ENCODE data around the gene PDP2. TPM values are rescaled to one million over a fixed set of nuclear protein-coding genes. Genes with fewer than 3 reads are reported as not detected.

The PDP2 gene
- total RNA-seq, 4 donors from 2014 or later, result 4.9 to 36.2 (median 11.5) TPM

GRCh38 chr16:66888647-66889615, 8.6 kb downstream of the PDP2 start:
- WGBS, 2 donors (ENCODE audit: low coverage in 1 of 2), result 93 to 100% methylated on average over 2 to 6 of the region's 6 CpGs
- Histone ChIP-seq H3K4me1 (no peaks in the 10 kb centered on the region), H3K36me3 (peaks cover 0 to 5% (median 2%) of the 10 kb centered on the region in 4 donors), H3K4me3 (no peak overlapping the region), H3K9me3 (no peaks in the 10 kb centered on the region), H3K27ac (no peak overlapping the region), H3K27me3 (no peaks in the 10 kb centered on the region)
- no peak for TF ChIP-seq EP300 (IDR thresholded peaks at IDR 0.05; ENCODE audit: low read depth)
- in situ Hi-C loops (cut with MboI; ENCODE audit: low pct_ligation_motif_present in 1 of 4, low pct_unique_long_range_greater_than_20kb in 1 of 4, low sequenced_read_pairs in 3 of 4) (no loop called here), intact Hi-C loops (cut with DNase I; ENCODE audit: low total_unique reads) (no loop called here)
- no peak for DNase-seq

GRCh38 chr16:66889622-66890021, 9.3 kb downstream of the PDP2 start:
- H3K9me3 ChIP-seq, result no peaks in the 10 kb centered on the region
- no peaks in the 10 kb centered on the region for H3K4me1 ChIP-seq
- H3K4me3 ChIP-seq, result no peak overlapping the region
- TF ChIP-seq POLR2AphosphoS5 (IDR thresholded peaks at IDR 0.05), result no peak
- no peak for TF ChIP-seq EP300 (IDR thresholded peaks at IDR 0.05; ENCODE audit: low read depth)
- TF ChIP-seq CTCF (IDR thresholded peaks at IDR 0.05), result no peak
- no peak for TF ChIP-seq POLR2A (IDR thresholded peaks at IDR 0.05)
- in situ Hi-C loops (cut with MboI; ENCODE audit: low pct_ligation_motif_present in 1 of 4, low pct_unique_long_range_greater_than_20kb in 1 of 4, low sequenced_read_pairs in 3 of 4), result no loop called here
- DNase-seq, result no peak
- WGBS, 2 donors (ENCODE audit: low coverage in 1 of 2), result 78 to 82% methylated on average over 3 to 4 of the region's 4 CpGs
- intact Hi-C loops (cut with DNase I; ENCODE audit: low total_unique reads), result no loop called here
- H3K27ac ChIP-seq, result no peak overlapping the region
- H3K27me3 ChIP-seq, result no peaks in the 10 kb centered on the region
- H3K36me3 ChIP-seq, result peaks cover 0 to 5% (median 2%) of the 10 kb centered on the region in 4 donors

- intact Hi-C loops (cut with DNase I; ENCODE audit: low total_unique reads) (no loop called here), in situ Hi-C loops (cut with MboI; ENCODE audit: low pct_ligation_motif_present in 1 of 4, low pct_unique_long_range_greater_than_20kb in 1 of 4, low sequenced_read_pairs in 3 of 4) (no loop called here)
- H3K4me1 ChIP-seq, result peaks cover 0 to 6% (median 6%) of the 10 kb centered on the region in 4 donors
Observed at GRCh38 chr16:66890799-66891198, 10.5 kb downstream of the PDP2 start.

GRCh38 chr16:66891360-66891759, 11.0 kb downstream of the PDP2 start:
- Histone ChIP-seq H3K27ac (no peak overlapping the region), H3K36me3 (peaks cover 0 to 4% (median 0%) of the 10 kb centered on the region in 4 donors), H3K4me1 (peaks cover 0 to 12% (median 10%) of the 10 kb centered on the region in 4 donors), H3K27me3 (no peaks in the 10 kb centered on the region), H3K4me3 (no peak overlapping the region), H3K9me3 (no peaks in the 10 kb centered on the region)
- no peak for TF ChIP-seq POLR2AphosphoS5 (IDR thresholded peaks at IDR 0.05)
- no peak for TF ChIP-seq CTCF (IDR thresholded peaks at IDR 0.05)
- TF ChIP-seq EP300 (IDR thresholded peaks at IDR 0.05; ENCODE audit: low read depth), result no peak
- no peak for TF ChIP-seq POLR2A (IDR thresholded peaks at IDR 0.05)
- in situ Hi-C loops (cut with MboI; ENCODE audit: low pct_ligation_motif_present in 1 of 4, low pct_unique_long_range_greater_than_20kb in 1 of 4, low sequenced_read_pairs in 3 of 4) (no loop called here), intact Hi-C loops (cut with DNase I; ENCODE audit: low total_unique reads) (no loop called here)
- no peak for DNase-seq
- WGBS, 2 donors (ENCODE audit: low coverage in 1 of 2), result 90% methylated on average over 4 of the region's 4 CpGs; no CpG with 5 or more reads in 1 of the 2 donors

More at GRCh38 chr16:66890799-66891198, 10.5 kb downstream of the PDP2 start:
- WGBS, 2 donors (ENCODE audit: low coverage in 1 of 2), result 91 to 94% methylated on average over 1 to 2 of the region's 2 CpGs
- Histone ChIP-seq H3K9me3 (no peaks in the 10 kb centered on the region), H3K27me3 (no peaks in the 10 kb centered on the region), H3K27ac (no peak overlapping the region), H3K36me3 (peaks cover 0 to 5% (median 0%) of the 10 kb centered on the region in 4 donors), H3K4me3 (no peak overlapping the region)
- DNase-seq, result no peak
- TF ChIP-seq CTCF (IDR thresholded peaks at IDR 0.05), result no peak
- no peak for TF ChIP-seq POLR2AphosphoS5 (IDR thresholded peaks at IDR 0.05)
- TF ChIP-seq POLR2A (IDR thresholded peaks at IDR 0.05), result no peak
- TF ChIP-seq EP300 (IDR thresholded peaks at IDR 0.05; ENCODE audit: low read depth), result no peak

Measured in transverse colon (tissue), 4 donors.